ENCODE measurements around the gene CPN1. TPM values are rescaled to one million over a fixed set of nuclear protein-coding genes. Genes with fewer than 3 reads are reported as not detected.

CPN1 gene
- total and polyA plus RNA-seq, 10 of the 15 experiments (the other 5 are each of a cell fraction or from before 2014, with no cell fraction given) = 0.03 to 0.10 TPM; not detected in 8

DNA sequence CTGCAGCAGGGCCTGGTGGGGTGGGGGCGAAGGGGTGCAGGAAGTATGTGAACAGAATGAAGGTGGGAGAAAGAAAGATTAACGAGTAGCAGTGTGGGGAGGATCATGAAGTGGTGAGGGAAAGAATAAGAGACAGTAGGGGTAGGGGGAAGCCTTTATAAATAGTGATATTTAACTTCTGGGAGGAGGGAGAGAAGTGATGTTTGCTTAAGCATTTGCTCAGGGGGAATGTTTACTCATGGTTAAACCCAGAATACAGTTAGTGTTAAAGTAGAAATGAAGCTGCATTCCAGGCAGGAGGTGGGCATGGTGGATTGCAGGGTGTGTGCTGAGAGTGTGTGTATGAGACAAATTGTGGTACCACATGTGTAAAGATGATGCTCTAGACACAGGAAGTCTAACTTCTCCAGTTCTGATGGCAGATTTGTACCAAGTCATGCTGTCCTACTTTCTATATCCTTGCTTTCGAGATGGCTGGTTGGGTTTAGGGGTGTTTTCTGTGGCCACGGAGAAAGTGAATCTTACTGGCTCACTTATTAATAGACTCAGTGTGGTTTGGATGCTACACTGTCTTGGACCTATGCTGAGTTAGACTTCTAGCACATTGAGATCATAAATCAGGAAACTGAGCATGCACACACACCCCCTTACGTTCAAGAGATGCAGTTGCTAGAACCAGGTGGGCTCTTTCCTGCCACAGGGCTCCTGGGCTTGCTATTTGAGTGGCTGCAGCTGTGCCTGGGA lies 61.4 kb downstream of the CPN1 start (continued):
- TF ChIP-seq E2F8 (IDR thresholded peaks at IDR 0.05; ENCODE audit: low read depth, partially characterized antibody) = no peak
- no peak for TF ChIP-seq STAT1 (conservative IDR thresholded peaks at IDR 0.05)
- TF ChIP-seq BCL11A (IDR thresholded peaks at IDR 0.05; ENCODE audit: low read depth, low read length) = no peak
- no peak for TF ChIP-seq ZSCAN29 (IDR thresholded peaks at IDR 0.05)
- TF ChIP-seq LARP7 (IDR thresholded peaks at IDR 0.05) = no peak
- 0 out of 2 replicates have a peak, but pooled peaks have one; percentile 15 for TF ChIP-seq MTA2 (IDR thresholded peaks at IDR 0.05; ENCODE audit: low read depth)
- no peak for TF ChIP-seq BCL3 (IDR thresholded peaks at IDR 0.05; ENCODE audit: borderline replicate concordance, insufficient read depth, low read depth, low read length, poor library complexity, severe bottlenecking)
- no peak for TF ChIP-seq STAT3 (IDR thresholded peaks at IDR 0.05; ENCODE audit: low read depth, low read length)
- peak; percentile 30; the same call in 2 of the 3 replicates for TF ChIP-seq POU2F2 (IDR thresholded peaks at IDR 0.05; ENCODE audit: borderline replicate concordance, low read depth, low read length)
- no peak for TF ChIP-seq SUZ12 (IDR thresholded peaks at IDR 0.05; ENCODE audit: unreplicated experiment)
- TF ChIP-seq ETV6 (conservative IDR thresholded peaks at IDR 0.05 in 1 of 2, IDR thresholded peaks at IDR 0.05 in 1 of 2; ENCODE audit: borderline replicate concordance in 1 of 2, low read depth in 1 of 2) = peak in 1 of 2 experiments; percentile 66; a peak in 2 of 4 replicates
- no peak for TF ChIP-seq RB1 (IDR thresholded peaks at IDR 0.05; ENCODE audit: borderline replicate concordance)
- no peak for TF ChIP-seq ZBTB11 (CRISPR knock-in tag; IDR thresholded peaks at IDR 0.05)

Data from GM12878 (cell line).